Upper lobe of right lung (tissue), 1 donor: ENCODE data around the gene SLC26A9. TPM values are rescaled to one million over a fixed set of nuclear protein-coding genes. Genes with fewer than 3 reads are reported as not detected.
"Not testable (repeated sequence)": the region's sequence is repeated elsewhere in the genome, so short reads cannot be mapped to it uniquely, and the experiment has no call there.

Experiments
- ATAC-seq: fragments of 200-7000 bp; cut with Tn5 transposase; one replicate; pipeline ENCODE4 v1.9.1; 2020; ENCODE audit warnings: mild to moderate bottlenecking, moderate library complexity
- DNase-seq: peaks from one replicate; pipeline ENCODE4 v3.0.0-alpha.2; 2020
- H3K27ac ChIP-seq: fragments of 200-600 bp; one replicate; pipeline ENCODE4 v1.8.0; 2022
- H3K27me3 ChIP-seq: fragments of 200-600 bp; one replicate; pipeline ENCODE4 v1.8.0; 2022; ENCODE audit warnings: mild to moderate bottlenecking
- H3K36me3 ChIP-seq: fragments of 200-600 bp; one replicate; pipeline ENCODE4 v1.8.0; 2022
- H3K4me1 ChIP-seq: fragments of 200-600 bp; one replicate; pipeline ENCODE4 v1.8.0; 2022
- H3K4me3 ChIP-seq: fragments of 200-600 bp; one replicate; pipeline ENCODE4 v1.8.0; 2022; ENCODE audit warnings: mild to moderate bottlenecking
- H3K9me3 ChIP-seq: fragments of 200-600 bp; one replicate; pipeline ENCODE4 v1.8.0; 2022
- CTCF ChIP-seq: fragments of 200-600 bp; IDR thresholded peaks from one replicate; pipeline ENCODE4 v1.8.0; 2022; ENCODE audit warnings: antibody characterized with exemption
- intact Hi-C: fragments of 100-400 bp; cut with DNase I; formaldehyde crosslinking; loops from one replicate; pipeline ENCODE4 v1.11.0; 2022
- total RNA-seq: library from RNA; stranded (reverse); fragmentation: NEBNext Ultra II Directional; extraction: Animal tissue kit (Norgen Biotek cat#: 25700); gene quantifications from one replicate; pipeline ENCODE4 v1.2.1, GENCODE V29; 2021
- donor health status: DM: no; HTN: yes; CAD: no; lungs with severe emphysema.

SLC26A9 gene
- total RNA-seq, 1 donor from 2014 or later: 21.7 TPM

DNA sequence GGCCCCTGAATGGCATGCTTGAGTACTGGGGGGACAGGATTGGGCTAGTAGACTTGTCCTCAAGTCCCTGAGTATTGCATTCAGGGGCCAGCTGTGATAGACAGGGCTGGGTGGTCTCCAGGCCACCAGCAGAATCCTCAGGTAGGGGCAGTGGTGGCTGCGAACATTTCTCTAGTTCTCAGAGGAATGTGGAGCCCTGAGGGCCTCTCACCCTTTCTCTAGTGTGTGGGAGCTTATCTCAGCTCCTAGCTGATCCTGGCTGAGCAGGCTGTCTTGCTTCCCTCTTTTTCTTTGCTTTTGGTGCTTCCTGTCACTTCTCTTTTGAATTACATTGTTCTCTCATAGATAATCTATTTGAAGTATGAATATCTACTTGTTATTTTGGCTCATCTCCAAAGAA, 63.3 kb downstream of the SLC26A9 start:
- H3K27me3 ChIP-seq: no peaks in the 10 kb centered on the region
- TF ChIP-seq CTCF: no peak
- H3K9me3 ChIP-seq: no peaks in the 10 kb centered on the region

GRCh38 chr1:205878026-205878425, 65.2 kb downstream of the SLC26A9 start:
- intact Hi-C loops: no loop called here
- ATAC-seq (no peak), DNase-seq (no peak)
- no peaks in the 10 kb centered on the region for H3K4me1 ChIP-seq
- no peaks in the 10 kb centered on the region for H3K27me3 ChIP-seq
- no peak overlapping the region for H3K27ac ChIP-seq
- no peaks in the 10 kb centered on the region for H3K9me3 ChIP-seq
- no peak overlapping the region for H3K4me3 ChIP-seq
- no peaks in the 10 kb centered on the region for H3K36me3 ChIP-seq
- no peak for TF ChIP-seq CTCF

More for the DNA sequence above, 63.3 kb downstream of the SLC26A9 start:
- Histone ChIP-seq H3K4me3 (no peak overlapping the region), H3K4me1 (no peaks in the 10 kb centered on the region), H3K27ac (no peak overlapping the region), H3K36me3 (no peaks in the 10 kb centered on the region)
- intact Hi-C loops: no loop called here
- ATAC-seq: no peak
- no peak for DNase-seq

GRCh38 chr1:205873148-205873547, 70.1 kb downstream of the SLC26A9 start:
- H3K36me3 ChIP-seq, H3K4me1 ChIP-seq, ATAC-seq, H3K9me3 ChIP-seq, H3K27me3 ChIP-seq, H3K4me3 ChIP-seq, intact Hi-C loops, H3K27ac ChIP-seq, DNase-seq: not testable (repeated sequence)

- TF ChIP-seq CTCF: no peak
- no peak overlapping the region for H3K4me3 ChIP-seq
- no peaks in the 10 kb centered on the region for H3K27me3 ChIP-seq
- no peaks in the 10 kb centered on the region for H3K9me3 ChIP-seq
- DNase-seq: no peak
- no peaks in the 10 kb centered on the region for H3K4me1 ChIP-seq
- intact Hi-C loops: no loop called here
- no peaks in the 10 kb centered on the region for H3K36me3 ChIP-seq
- H3K27ac ChIP-seq: no peak overlapping the region
- no peak for ATAC-seq
Measured at GRCh38 chr1:205870236-205870635, 73.0 kb downstream of the SLC26A9 start.

Other genes starting within 250 kb of the SLC26A9 start
- gene NUCKS1, start 193.3 kb downstream of the SLC26A9 start, total RNA-seq: 117 TPM
- 24.7 TPM for gene RAB29, start 168.0 kb downstream of the SLC26A9 start, total RNA-seq
- gene SLC41A1, start 130.3 kb downstream of the SLC26A9 start, total RNA-seq: 35.8 TPM
- 0.72 TPM for gene PM20D1, start 93.3 kb downstream of the SLC26A9 start, total RNA-seq
- gene RAB7B, start 59.9 kb upstream of the SLC26A9 start, total RNA-seq: 7.0 TPM
- 85.8 TPM for gene CTSE, start 80.4 kb upstream of the SLC26A9 start, total RNA-seq
- gene RHEX, start 109.7 kb upstream of the SLC26A9 start, total RNA-seq: 17.3 TPM
- not detected for gene AVPR1B, start 173.9 kb upstream of the SLC26A9 start, total RNA-seq